ENCODE measurements around the gene SRRM4.

DNA sequence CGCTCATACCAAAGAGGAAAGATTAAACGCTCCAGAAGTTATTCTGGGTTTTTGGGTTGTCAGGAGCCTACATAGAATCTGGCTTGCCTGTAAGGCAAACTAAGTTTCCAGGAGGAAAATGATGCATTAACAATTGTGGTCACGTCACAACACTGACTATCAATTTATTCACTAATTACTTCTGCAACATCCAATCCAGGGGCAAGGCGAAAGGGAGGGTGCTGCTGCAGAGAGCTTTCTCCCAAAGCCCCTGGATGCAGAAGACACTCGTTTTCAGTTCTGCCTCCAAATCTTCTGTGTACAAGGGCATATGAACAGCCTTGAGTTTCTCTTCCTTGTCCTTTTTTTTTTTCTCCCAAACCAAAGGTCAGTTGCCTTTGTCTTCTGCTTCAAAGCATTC, 10.5 kb upstream of the SRRM4 start:
- TF ChIP-seq, protein P1, sequence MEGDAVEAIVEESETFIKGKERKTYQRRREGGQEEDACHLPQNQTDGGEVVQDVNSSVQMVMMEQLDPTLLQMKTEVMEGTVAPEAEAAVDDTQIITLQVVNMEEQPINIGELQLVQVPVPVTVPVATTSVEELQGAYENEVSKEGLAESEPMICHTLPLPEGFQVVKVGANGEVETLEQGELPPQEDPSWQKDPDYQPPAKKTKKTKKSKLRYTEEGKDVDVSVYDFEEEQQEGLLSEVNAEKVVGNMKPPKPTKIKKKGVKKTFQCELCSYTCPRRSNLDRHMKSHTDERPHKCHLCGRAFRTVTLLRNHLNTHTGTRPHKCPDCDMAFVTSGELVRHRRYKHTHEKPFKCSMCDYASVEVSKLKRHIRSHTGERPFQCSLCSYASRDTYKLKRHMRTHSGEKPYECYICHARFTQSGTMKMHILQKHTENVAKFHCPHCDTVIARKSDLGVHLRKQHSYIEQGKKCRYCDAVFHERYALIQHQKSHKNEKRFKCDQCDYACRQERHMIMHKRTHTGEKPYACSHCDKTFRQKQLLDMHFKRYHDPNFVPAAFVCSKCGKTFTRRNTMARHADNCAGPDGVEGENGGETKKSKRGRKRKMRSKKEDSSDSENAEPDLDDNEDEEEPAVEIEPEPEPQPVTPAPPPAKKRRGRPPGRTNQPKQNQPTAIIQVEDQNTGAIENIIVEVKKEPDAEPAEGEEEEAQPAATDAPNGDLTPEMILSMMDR (IDR thresholded peaks at IDR 0.05) = no peak
- no peak for TF ChIP-seq POLR2A (IDR thresholded peaks at IDR 0.05)

Measured in thyroid gland (tissue), 4 donors.